Ecto neural progenitor cell (in vitro differentiated cells): ENCODE measurements around the gene PROKR2.
A peak's percentile ranks its signal among the peaks of the same experiment; 100 is the strongest.

Source experiments
- DNase-seq: peaks from one replicate; pipeline ENCODE4 v3.0.0-alpha.2; 2018; ENCODE audit warnings: low spot score

The PROKR2 gene

DNA sequence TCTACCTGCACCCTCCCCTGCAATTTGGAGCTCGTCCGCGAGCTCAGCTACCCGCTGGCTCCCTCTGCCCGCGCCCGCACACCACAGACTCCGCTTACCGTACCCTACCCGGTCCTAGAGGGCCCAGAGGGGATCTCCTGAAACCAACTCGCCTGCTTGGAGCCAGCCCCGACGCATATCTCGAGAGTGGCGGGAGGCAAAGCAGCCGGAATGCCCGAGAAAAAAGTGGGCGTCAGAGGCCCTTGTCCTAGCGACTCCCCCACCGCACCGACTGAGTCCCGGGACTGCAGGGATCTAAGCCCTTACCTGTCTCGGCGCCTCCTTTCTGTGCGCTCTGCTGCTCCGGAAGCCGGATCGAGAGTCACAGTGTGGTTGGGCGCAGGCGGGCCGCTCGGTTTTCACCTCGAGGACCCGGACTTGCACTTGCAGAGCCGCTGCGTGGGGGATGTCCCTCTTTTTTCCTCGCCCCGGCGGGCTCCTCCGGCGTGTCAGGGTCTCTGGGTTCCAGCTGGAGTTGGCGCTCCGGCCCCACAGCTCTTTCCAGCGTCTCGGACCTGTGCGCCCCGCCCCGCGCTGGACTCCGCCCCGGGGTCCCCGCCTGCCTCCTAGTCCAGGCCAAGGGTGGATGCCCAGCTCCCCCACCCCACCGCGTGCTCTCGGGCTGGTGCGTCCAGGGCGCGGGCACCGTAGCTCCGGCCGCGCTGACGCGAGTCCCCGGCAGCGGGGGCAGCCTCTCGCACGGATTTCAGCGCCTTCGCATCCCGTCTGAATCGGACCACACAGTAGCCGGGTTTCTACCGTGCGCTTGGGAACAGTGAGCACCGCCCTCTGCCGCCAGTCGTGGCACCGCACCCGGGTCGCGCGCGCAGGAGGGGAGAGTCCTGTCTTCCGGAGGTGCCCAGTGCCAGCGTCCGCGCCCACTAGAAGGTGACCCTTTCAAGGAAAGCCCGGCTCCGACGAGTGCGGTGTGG, at the start of gene PROKR2:
Gene PROKR2 (minus strand): TSS at position 767 of the 971 bp plus-strand sequence. CDS start 2,585 bp downstream, outside the sequence.
- DNase-seq: peak; percentile 84

DNA sequence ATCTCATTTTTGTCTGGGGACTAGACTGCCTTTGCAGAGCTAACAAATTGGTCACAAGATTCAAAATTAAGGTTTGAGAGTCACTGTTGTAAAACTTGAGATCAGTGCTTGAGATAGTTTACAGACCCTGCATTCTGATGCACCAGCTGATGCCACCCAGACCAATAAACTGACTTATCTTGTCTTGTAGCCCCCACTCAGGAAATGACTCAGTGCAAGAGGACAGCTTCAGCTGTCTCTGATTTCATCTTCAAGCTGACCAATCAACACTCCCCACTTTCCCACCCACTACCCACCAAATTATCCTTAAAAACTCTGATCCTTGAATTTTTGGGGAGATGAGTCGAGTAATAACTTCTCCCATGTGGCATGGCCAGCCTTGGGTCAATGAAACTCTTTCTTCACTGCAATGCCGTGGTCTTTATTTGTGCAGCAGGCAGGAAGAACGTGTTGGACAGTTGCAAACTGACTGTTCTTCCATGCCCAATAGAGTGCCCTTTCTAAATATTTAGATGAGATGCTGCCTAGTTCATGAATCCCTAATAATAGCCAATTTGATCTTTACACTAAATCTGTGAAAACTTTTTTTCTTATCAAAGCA, 48.3 kb upstream of the PROKR2 start:
- DNase-seq: no peak

DNA sequence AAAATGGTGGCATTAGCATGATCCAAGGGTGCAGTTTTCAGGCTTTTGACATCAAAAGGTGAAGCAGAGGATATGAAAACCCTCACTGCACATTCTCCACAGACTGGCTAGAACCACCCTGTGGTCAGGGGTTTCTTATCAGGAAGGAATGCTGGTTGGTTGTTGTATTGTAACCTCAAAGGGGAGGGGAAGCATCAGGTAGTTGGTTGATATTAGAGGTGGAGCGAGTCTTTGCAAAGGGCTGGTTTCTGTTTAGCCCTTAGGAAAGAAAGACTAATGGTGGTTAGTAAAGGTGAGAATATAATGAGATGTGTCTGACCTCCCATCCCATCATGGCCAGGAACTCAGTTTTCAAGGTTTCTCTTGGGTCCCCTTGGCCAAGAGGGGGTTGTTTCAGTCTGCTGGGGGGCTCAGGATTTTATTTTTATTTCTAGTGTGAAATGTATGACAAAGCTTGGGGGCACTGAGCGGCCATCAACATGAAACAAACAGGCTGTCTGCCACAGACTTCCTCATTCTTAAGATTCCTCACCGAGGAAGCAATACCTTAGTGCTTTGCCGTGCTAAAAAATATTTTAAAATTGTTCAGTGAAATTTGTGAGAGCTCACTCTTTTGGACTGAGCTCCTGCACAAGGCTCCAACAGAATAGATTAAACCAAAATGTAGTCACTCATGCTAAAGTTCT, 47.5 kb upstream of the PROKR2 start:
- no peak for DNase-seq

DNA sequence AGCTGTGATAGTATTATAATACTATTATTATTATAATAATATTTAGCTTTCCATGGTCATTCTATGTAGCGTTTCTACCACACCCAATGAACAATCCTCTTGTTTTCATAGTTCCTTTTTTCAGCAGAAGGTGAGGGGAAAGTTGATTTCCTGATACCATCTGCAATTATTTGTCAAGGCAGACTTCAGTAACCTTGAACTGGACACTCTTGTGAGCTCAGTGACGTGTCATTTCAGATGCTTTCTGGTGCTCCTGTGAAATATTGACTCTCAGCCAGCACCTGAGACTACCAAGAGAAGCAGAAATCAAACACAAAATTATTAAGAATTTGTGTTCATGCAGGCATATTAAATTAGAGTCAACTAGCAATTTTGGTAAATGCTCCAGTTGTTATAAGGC, 46.0 kb upstream of the PROKR2 start:
- DNase-seq: no peak

DNA sequence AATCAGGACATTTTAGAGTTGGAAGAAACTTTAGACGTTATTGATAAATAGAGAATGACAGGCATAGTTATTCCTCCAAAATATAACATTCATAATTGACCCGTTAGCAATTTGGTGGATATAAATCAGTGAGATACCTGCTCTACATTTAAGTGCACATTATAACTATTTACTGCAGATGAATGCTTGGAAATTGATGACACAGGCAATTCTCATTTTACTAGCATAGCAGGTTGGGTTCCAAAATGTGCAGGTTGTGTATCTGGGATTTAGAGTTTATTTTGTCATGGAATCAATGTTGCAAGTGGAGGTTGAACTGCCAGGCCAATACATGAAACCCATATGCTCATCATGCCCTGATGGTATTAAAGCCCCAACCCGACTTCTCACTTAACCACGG, 44.4 kb upstream of the PROKR2 start:
- no peak for DNase-seq

DNA sequence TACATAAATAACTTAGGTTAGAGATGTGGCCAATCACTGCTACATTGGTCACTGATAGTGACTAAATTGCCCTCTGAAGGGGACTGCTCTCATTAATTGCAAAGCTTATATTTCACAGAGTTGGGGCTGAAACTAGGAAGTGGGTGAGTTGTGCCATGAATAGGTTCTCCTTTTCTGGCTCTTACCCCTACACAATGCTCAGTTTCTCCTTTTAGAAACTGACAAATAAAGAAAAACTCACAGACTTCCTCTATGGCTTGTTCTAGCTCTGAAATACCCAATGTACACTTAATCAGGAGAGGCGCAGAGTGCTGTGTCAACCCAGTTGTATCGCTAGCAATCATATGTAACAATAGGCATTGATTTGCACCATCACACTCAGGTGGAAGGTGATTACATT, 41.2 kb upstream of the PROKR2 start:
- DNase-seq: no peak

DNA sequence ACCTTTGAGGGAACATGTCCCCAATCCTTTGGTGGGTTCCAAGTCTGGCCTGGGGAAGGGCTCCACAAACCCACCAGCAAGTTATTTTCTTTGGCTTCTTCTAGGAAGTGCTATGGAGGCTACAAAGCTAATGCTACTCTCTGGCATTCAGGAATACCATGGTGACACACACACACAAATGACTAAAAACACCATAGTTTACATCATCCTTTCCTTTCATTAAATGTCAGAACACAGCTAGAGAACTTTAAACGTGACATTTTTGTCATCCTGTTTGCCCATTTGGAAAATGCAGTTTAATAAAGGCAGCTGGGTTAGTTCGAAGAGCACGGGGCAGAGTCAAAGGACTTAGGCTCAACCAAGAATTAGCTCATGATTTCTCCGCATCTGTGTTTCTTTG, 40.2 kb upstream of the PROKR2 start:
- DNase-seq: no peak

DNA sequence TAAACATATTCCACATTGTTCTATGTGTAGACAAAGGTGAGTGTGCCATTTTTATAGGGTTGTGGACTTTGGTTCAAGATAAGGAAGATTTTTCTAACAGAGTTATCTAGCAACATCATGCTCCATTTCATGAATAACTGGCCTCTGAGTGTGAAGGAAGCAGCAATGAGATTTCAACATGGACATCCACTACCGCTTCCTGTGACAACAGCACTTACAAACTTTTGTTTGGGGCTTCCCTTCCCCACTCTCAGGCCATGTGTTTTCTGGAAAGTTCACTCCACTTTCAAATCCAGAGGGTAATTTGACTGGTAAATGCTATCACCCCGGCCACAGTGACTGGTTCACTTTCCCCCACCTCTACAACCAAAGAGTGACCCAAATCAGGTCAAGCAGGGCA, 38.1 kb upstream of the PROKR2 start:
- DNase-seq: no peak

DNA sequence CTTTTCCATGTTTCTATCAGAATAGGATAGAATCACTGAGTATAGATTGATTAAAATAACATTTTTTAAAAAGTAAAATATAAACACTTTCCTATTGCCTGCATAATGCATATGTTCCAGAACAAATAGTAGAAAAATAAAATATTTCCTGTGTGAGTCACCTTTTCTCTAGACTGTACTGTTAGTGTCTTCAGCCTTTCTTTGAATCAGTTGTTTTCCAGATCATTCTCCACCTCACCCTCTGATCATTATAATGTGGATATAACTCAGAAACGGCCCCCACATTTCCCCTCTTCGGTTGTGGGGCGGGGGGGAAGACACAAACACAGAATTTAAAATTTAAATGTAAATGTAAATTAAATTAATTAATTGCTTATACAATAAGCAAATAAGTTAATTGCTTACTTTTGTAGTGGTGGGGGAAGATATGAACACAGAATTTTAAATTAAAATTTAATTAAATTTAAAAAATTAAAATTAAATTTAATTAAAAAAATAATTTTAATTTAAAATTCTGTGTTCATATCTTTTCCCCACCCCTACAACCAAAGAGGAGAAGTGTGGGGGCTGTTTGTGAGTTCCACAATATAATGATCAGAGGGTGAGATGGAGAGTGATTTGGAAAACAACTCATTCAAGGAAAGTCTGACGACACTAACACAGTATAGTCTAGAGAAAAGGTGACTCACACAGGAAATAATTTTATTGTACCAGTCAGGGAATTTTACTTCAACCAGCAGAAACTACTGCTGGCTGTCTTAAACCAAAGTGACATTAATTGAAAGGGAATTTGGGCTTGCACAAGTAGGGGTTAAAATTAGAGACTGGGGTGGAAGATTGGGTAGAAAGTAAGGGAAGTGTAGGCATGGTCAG, 37.1 kb upstream of the PROKR2 start:
- DNase-seq: no peak

DNA sequence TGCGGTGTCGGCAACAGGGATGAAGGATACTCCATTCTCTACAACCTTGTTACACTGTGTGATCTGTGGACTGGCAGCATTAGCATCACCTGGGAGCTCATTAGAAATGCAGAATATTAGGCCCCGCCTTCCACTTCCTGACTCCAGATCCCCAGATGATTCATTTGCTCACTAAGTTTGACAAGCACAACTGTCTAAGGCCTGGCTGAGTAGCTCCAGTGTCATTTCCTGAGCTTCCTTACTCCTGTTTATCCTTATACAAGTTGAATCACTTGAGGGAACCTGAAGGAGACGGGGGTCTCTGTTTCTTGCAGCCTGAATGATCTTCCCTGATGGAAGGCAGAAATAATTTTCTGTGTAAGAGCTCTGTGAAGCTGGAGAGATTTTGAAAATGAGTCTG, 32.7 kb upstream of the PROKR2 start:
- DNase-seq: no peak

DNA sequence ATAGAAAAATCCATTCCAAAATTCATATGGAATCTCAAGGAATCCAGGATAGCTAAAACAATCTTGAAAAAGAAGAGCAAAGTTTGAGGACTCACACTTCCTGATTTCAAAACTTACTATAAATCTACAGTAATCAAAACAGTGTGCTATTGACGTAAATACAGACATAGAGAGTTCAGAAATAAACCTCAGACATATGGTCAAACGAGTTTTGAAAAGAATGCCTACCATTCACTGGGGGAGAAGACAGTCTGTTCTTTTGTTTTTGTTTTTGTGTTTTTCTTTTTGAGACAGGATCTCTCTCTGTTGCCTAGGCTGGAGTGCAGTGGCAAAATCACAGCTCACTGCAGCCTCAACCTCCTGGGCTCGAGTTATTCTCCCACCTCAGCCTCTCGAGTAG, 25.3 kb upstream of the PROKR2 start:
- DNase-seq: no peak

DNA sequence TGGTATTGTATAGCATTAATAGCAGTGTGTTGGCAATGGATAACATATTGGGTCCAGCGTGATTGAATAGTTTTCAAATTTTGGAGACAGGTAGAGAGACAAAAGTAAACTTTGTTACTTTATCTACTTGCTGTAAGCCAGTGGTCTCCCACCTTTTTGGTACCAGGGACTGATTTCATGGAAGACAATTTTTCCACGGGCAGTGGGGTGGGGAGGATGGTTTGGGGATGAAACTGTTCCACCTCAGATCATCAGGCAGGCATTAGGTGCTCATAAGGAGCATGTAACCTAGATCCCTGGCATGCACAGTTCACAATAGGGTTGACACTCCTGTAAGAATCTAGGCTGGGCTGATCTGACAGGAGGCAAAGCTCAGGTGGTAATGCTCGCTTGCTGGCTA, 14.6 kb upstream of the PROKR2 start:
- DNase-seq: no peak

DNA sequence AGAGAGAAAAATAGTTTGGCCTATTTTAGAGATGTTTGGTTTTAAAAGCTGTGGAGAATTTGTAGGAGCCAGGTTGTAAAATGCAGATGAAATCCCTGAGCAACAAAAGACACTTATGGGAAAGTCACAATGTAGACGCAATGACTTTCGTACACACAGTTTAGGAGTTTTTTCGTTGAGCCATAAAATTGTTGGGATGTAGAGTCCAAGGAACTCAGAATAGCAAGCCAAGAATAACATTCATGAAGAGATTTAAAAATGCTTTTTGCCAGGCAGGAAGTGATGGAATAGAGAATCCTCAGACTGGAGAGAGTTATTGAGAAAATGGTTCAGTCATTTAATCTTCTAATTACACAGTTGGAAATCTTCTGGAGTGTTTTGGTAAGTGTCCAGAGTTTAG, 11.5 kb upstream of the PROKR2 start:
- DNase-seq: no peak

DNA sequence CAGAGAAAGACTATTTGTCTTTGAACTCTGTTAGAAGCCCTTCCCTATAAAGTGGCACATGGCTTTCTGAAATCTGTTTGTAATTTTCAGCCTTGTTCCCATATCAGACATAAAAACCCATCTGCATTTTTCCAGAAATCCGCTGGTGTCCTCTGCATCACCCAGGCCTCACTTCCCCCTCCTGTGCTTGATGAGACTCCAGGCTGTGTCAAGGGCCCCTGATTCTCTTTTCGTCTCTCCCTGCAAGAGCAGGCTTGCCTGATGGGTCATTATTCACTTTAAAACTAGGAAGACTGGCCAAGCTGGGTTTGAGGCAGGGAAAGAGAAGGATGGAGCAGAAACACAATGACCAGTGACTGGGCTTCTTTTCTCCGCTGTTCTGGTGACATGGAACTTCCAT, 10.6 kb upstream of the PROKR2 start:
- no peak for DNase-seq

DNA sequence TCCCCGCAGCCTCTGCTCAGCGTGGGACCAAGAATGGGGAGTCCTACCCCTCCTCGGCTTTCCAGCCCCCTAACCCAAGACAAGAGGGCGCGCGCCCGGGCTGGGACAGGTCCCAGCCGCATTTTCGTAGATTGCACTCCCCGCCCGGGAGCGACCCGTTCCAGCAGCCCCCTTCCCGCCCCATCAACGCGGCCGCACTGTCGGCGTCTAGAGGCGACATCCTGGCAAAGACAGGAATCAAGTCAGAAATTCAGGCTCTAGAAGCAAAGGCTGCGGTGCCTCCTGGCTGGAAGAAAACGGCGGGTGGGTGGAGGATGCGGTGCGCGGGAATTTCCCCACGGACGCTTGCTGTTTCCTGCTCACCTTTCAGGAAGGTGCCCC, 957 bp downstream of the PROKR2 start:
- no peak for DNase-seq

DNA sequence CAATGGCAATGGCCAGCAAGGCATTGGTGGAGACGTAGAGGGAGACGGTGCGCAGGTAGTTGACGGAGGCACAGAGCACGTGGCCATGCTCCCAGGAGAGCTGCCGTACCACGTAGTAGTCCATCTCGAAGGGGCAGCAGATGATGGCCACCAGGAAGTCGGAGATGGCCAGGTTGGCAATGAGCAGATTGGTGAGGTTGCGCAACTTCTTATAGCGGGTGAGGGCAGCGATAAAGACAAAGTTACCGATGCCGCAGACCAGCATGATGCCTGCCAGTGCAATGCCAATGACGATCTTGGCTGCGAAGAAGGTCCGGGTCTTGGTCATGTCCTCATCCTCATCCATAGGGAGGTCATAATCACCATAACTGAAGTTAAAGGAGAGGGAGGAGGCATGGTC, 2.8 kb downstream of the PROKR2 start:
- DNase-seq: no peak

DNA sequence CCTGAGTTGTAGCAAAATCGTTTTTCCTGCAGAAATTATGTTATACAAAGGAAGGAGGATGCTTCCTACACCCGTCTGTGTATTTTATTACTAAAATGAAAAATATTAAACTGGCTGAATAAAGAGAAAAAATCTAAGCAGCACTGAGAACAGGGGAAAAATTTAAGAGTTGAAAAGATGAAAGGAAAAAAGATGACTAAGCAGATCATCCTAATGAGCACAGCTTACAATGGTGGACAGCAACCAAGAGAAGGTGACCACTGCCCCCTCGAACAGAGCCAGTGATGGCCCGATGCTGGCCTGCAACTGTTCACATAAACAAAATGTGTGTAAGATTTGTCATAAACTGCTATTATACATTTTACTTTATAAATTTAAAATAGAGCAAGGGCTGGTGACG, 4.2 kb downstream of the PROKR2 start:
- DNase-seq: no peak

DNA sequence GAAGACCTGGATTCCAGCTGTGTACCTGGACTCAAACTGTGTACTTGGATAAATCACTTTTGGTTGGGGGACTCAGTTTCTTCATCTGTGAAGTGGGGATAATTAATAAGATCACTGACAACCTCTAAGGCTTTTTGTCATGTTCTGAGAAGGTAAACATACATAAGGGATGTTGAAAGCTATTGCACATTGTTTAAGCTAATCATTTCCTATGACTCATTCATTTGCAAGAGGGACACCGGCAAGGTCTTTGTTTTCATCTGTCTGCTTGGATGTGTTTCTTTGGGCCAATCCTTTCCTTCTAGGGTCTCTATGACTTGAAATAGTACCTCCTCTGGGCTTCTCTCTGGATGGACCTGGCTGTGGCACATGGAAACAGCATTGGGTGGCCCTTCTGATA, 6.8 kb downstream of the PROKR2 start:
- DNase-seq: no peak

DNA sequence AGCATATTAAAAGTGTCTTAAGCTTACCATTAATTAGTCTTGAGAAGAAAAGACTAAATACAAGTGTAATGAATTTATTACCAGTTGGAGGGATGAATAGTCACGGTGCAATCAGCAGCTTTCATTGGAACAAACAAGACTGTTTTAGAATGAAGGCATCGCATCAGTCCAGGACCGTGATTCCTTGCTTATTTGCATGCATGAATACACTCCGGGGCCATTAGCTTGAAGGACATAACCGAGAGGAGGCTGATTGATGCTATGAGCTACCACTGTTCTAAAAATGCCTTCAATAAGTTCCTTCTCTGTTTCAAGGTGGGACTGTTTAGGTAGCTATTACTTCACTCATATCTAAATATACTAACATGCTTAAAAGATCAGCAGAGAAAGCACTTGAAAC, 17.9 kb downstream of the PROKR2 start:
- no peak for DNase-seq

DNA sequence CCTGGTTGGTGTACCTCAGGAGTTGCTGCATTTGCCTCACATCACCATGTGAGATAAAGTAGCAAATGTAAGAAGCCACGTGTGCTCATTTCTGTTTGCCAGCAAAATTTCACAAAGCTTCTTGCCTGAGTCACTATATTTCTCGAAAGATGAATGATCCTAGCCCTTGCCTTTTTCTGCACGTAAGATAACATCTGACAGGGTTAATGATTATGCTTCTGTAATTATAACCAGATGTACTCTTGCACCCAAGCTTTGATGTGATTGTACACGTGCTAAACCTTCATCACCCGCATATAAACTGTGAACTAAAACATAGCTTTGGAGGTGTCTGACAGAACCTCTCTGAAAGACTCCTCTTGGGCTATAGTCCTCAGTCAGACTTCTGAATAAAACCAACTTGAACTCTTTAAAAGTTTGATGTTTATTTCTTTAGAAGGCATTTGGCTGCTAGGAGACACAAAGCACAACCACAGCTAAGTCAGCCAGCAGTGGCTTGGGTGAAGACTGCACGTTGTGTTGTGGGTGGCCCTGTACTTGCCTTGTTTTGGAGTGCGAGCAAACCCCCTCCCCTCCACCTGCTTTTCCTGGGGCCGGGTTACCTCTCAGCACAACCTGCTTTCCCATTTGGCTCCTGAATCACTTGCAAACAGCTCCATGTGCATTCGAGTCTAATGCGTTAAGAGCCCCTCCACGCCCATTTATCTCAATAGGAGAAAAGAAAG, 19.3 kb downstream of the PROKR2 start:
- DNase-seq: no peak

DNA sequence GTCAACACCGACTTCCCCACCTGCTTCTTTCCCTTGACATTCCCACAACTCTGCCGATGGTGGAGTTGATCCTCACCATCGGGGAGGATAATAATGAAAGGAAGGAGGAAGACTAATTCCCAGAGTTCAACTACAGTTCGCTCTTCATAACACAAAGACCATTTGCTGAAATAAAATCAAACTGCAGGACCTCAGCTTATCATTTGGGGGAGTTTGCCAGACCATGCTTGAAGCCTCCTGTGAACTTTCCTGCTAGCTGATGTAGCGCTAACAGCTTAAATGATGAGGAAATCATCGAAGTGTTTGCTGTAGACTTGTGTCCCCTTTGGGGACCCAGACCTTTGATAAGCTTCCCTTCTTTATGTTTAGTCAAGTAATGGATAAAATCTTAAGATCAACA, 26.2 kb downstream of the PROKR2 start:
- no peak for DNase-seq
